SK-N-MC (cell line): ENCODE results near the gene PNPLA3.

Source experiments
- DNase-seq: peaks from one replicate; pipeline ENCODE4 v3.0.0-alpha.2; 2011; ENCODE audit warnings: low read depth, low spot score
- H3K27ac ChIP-seq: fragments of 200-600 bp; sonication (generic); 2 replicates; pipeline ENCODE4 v1.5.1; 2016; ENCODE audit warnings: mixed run types
- H3K36me3 ChIP-seq: fragments of 200-600 bp; sonication (generic); 2 replicates; pipeline ENCODE4 v1.6.1; 2017; ENCODE audit warnings: antibody characterized with exemption, low read length, mixed read lengths; ENCODE audit not compliant: insufficient read depth
- H3K4me3 ChIP-seq: fragments of 200-600 bp; sonication (generic); 2 replicates; pipeline ENCODE4 v1.5.1; 2016
- H3K9ac ChIP-seq: fragments of 200-600 bp; sonication (generic); 2 replicates; pipeline ENCODE4 v1.8.0; 2017; ENCODE audit warnings: mixed run types, mixed read lengths; ENCODE audit not compliant: insufficient read length
- H3K9me3 ChIP-seq: fragments of 200-600 bp; sonication (generic); 2 replicates; pipeline ENCODE4 v1.6.1; 2017; ENCODE audit warnings: low read depth, mild to moderate bottlenecking, antibody characterized with exemption, low read length, moderate library complexity, mixed read lengths
- EZH2 ChIP-seq: fragments of 200-600 bp; sonication (generic); IDR thresholded peaks from one replicate; pipeline ENCODE4 v1.6.1; 2017; ENCODE audit warnings: antibody characterized with exemption
- FOXP2 ChIP-seq: optimal IDR thresholded peaks from 2 replicates; pipeline ENCODE3; 2011; ENCODE audit warnings: mild to moderate bottlenecking, moderate library complexity; ENCODE audit not compliant: insufficient read depth; ENCODE audit errors: extremely low read length, control extremely low read depth
- POLR2AphosphoS5 ChIP-seq: IDR thresholded peaks from 2 replicates; pipeline ENCODE4 v1.6.1; 2012; ENCODE audit warnings: mild to moderate bottlenecking, low read depth, low read length, borderline replicate concordance

Gene PNPLA3

DNA sequence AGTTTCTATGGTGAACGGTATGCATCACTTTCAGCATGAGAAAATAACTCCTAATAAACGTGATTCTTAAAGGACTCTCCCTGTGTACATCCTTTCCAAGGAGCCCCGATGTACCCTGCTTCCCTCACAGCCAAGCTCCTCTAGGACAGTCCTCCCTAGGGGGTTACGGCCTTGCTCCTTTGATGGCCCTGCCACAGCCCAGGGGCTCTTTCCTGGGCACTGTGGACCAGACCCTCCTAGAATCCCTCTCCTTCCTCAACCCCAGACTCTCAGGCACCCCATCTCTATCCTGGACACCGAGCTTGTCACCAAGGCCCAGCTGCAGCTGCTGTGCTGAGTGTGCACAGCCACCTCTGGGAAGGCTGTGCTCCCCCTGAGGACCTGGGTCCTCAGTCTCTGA, 27.8 kb downstream of the PNPLA3 start:
- H3K36me3 ChIP-seq, result no peaks in the 10 kb centered on the region
- H3K27ac ChIP-seq, result no peak overlapping the region
- no peaks in the 10 kb centered on the region for H3K9me3 ChIP-seq
- no peak for DNase-seq
- H3K4me3 ChIP-seq, result no peak overlapping the region
- H3K9ac ChIP-seq, result no peak overlapping the region
- no peak for TF ChIP-seq FOXP2
- TF ChIP-seq EZH2, result no peak
- TF ChIP-seq POLR2AphosphoS5, result no peak

DNA sequence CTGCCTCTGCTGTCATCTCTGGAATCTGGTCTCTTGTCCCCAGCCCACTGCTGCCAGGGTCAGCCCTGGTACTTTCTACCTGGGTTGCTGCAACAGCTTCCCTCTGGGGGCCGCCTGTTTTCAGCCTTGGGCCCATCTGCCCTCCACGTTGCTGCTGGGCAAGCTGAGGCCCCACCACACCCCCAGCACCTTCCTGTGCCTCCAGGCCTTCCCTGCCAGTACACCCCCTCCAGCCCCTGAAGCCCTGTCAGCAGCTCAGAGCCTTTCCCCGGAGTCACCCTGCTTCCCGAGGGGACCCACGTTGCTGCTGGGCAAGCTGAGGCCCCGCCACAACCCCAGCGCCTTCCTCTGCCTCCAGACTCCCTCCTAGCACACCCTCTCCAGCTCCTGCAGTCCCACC, 28.4 kb downstream of the PNPLA3 start:
- TF ChIP-seq EZH2 (no peak), FOXP2 (no peak), POLR2AphosphoS5 (no peak)
- no peak for DNase-seq
- Histone ChIP-seq H3K36me3 (no peaks in the 10 kb centered on the region), H3K9me3 (no peaks in the 10 kb centered on the region), H3K9ac (no peak overlapping the region), H3K27ac (no peak overlapping the region), H3K4me3 (no peak overlapping the region)

DNA sequence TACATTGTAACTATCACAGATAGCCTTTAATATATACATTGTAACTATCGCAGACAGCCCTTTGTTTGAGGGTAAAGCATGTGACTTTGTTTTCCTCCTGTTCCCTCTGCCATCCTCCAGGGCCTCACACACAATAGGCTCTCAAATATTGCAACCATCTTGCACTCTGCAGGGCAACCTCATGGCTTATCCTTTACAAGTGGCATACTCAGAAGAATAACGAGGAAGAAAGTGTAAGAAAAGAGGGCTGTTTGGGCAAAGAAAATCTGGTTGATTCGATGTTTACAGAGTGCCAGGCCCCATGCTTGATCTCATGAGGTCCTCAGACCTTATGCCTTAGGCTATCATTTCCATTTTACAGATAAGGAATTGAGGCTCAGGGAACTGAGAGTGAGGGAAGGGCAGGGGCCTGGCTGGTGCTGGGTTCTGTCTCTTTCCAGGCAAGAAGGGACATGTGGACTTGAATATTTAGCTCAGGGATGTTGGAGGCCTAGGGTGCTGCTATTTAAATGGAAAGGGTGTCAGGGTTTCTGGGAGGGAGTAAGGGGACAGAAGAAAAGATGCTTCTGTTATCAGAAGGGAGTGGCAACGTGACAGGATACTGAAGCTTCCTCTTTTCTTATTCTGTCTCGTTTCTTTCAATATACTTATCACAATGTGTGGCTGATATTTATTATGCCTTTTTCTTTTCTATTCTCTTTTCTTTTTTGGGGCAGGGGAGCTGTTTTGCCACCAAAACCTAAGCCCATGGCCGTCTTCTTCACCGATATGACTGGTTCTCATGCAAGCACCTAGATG, 30.6 kb downstream of the PNPLA3 start:
- H3K36me3 ChIP-seq, result no peaks in the 10 kb centered on the region
- H3K9me3 ChIP-seq, result no peaks in the 10 kb centered on the region
- no peak for DNase-seq
- peak overlapping the region; percentile 94 for H3K9ac ChIP-seq
- H3K4me3 ChIP-seq, result peak overlapping the region; percentile 94
- TF ChIP-seq EZH2, result no peak
- no peak for TF ChIP-seq FOXP2
- TF ChIP-seq POLR2AphosphoS5, result no peak
- no peak overlapping the region for H3K27ac ChIP-seq

- H3K36me3 ChIP-seq, result no peaks in the 10 kb centered on the region
- TF ChIP-seq POLR2AphosphoS5 (peak; percentile 93), EZH2 (no peak), FOXP2 (no peak)
Measured at GRCh38 chr22:43955040-43955882, 31.7 kb downstream of the PNPLA3 start, which contains the start of gene SAMM50. SAMM50 (plus strand) TSS chr22:43955442; CDS start chr22:43955578, 136 bp downstream.

DNA sequence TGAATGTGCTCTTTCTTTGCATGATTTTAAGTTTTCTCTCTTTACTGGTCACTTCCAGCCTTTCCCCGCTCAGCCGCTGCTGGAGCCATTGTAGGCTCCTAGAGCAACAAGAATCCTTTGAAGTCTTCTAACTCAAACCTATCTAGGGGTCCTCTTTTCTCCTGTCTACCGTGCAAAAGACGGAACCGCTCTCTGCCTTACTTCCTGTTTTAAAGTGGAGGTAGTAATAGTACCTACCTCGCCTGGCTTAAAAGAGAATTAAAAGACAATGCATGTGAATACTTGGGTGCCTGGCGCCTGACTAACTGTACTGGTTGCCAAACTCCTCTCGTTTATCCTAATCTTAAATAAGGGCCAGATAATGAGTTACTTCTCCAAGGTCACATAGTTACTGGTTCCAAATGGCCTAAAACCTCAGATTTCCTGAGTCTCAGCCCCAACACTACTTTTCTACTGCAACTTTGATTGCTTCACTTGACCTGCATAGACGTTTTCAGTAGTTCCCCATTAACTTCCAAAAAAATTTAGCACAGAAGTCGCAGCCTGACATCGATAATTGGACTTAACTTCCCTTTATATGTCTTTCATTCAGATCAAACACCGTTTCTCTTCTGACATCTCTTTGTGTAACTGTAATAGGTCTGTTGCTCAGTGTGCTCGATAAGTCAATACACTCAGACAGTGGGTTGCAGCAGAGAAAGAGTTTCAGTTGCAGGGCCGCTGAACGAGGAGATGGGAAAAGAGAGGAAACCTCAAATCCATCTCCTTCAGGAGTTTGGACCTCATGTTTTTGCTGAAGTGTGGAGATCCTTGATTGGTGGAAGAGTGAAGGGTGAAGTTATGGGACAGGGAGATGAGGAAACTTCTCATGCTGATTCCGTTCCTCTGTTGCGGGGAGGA, 32.5 kb downstream of the PNPLA3 start:
- H3K36me3 ChIP-seq, result no peaks in the 10 kb centered on the region
- H3K4me3 ChIP-seq, result peak overlapping the region; percentile 94
- DNase-seq, result no peak
- no peak overlapping the region for H3K27ac ChIP-seq
- no peak for TF ChIP-seq EZH2
- TF ChIP-seq POLR2AphosphoS5, result no peak
- TF ChIP-seq FOXP2, result no peak
- H3K9me3 ChIP-seq, result no peaks in the 10 kb centered on the region
- peak overlapping the region; percentile 94 for H3K9ac ChIP-seq

More at GRCh38 chr22:43955040-43955882, 31.7 kb downstream of the PNPLA3 start, which contains the start of gene SAMM50:
- Histone ChIP-seq H3K4me3 (peak within 1 kb of the TSS; percentile 94), H3K9me3 (no peaks in the 10 kb centered on the region), H3K9ac (peak within 1 kb of the TSS; percentile 94), H3K27ac (no peak within 1 kb of the TSS)
- DNase-seq, result peak; percentile 24

DNA sequence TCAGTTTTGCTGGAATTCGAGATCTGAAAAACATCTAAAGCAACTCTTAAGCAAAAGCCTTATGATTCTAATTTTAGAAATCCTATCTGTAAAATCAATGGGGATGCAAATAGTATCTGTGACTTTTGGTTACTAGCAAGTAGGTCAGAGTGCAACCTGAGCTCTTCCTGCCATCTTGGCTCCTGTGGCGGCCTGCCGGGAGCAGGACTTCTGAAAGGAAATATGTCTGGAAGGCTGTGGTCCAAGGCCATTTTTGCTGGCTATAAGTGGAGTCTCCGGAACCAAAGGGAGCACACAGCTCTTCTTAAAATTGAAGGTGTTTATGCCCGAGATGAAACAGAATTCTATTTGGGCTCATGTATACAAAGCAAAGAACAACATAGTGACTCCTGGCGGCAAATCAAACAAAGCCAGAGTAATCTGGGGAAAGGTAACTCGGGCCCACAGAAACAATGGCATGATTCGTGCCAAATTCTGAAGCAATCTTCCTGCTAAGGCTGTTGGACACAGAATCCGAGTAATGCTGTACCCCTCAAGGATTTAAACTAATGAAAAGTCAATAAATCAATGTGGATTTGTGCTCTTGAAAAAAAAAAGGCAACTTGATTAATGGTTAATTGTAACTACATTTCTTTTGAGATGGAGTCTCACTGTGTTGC, 33.3 kb downstream of the PNPLA3 start:
- no peaks in the 10 kb centered on the region for H3K9me3 ChIP-seq
- no peak for TF ChIP-seq FOXP2
- TF ChIP-seq POLR2AphosphoS5, result no peak
- TF ChIP-seq EZH2, result no peak
- no peaks in the 10 kb centered on the region for H3K36me3 ChIP-seq
- no peak overlapping the region for H3K9ac ChIP-seq
- DNase-seq, result no peak
- H3K27ac ChIP-seq, result no peak overlapping the region
- H3K4me3 ChIP-seq, result peak overlapping the region; percentile 94; the same call in 1 of the 2 replicates

DNA sequence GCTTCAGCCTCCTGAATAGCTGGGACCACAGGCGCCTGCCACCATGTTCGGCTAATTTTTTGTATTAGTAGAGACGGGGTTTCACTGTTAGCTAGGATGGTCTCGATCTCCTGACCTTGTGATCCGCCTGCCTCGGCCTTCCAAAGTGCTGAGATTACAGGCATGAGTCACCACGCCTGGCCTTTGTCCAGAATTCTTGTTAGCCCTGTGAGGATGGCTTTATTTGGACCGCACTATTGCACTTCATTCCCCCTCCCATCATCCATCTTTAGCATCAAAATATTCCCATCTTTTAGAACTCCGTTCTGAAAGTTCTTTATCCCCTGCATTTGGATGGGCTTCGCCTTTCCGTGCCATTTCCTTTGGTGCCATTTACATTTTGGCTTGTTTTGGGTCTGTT, 34.3 kb downstream of the PNPLA3 start:
- H3K27ac ChIP-seq, result no peak overlapping the region
- H3K4me3 ChIP-seq, result no peak overlapping the region
- no peaks in the 10 kb centered on the region for H3K9me3 ChIP-seq
- H3K36me3 ChIP-seq, result no peaks in the 10 kb centered on the region
- TF ChIP-seq EZH2, result no peak
- TF ChIP-seq FOXP2, result no peak
- TF ChIP-seq POLR2AphosphoS5, result no peak
- no peak for DNase-seq
- no peak overlapping the region for H3K9ac ChIP-seq
